ENCODE data around the gene OOSP2.
"Not testable (repeated sequence)": the region's sequence is repeated elsewhere in the genome, so short reads cannot be mapped to it uniquely, and the experiment has no call there.

DNA sequence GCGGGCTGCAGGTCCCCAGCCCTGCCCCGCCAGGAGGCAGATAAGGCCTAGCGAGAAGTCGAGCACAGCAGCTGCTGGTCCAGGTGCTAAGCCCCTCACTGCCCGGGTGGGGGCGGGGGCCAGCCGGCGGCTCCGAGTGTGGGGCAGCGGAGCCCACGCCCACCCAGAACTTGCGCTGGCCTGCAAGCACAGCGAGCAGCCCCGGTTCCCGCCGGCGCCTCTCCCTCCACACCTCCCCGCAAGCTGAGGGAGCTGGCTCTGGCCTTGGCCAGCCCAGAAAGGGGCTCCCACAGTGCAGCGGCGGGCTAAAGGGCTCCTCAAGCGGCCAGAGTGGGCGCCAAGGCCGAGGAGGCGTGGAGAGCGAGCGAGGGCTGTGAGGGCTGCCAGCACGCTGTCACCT lies 19.8 kb upstream of the OOSP2 start:
- TF ChIP-seq, protein P1, sequence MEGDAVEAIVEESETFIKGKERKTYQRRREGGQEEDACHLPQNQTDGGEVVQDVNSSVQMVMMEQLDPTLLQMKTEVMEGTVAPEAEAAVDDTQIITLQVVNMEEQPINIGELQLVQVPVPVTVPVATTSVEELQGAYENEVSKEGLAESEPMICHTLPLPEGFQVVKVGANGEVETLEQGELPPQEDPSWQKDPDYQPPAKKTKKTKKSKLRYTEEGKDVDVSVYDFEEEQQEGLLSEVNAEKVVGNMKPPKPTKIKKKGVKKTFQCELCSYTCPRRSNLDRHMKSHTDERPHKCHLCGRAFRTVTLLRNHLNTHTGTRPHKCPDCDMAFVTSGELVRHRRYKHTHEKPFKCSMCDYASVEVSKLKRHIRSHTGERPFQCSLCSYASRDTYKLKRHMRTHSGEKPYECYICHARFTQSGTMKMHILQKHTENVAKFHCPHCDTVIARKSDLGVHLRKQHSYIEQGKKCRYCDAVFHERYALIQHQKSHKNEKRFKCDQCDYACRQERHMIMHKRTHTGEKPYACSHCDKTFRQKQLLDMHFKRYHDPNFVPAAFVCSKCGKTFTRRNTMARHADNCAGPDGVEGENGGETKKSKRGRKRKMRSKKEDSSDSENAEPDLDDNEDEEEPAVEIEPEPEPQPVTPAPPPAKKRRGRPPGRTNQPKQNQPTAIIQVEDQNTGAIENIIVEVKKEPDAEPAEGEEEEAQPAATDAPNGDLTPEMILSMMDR (conservative IDR thresholded peaks at IDR 0.05 in 1 of 2, IDR thresholded peaks at IDR 0.05 in 1 of 2; ENCODE audit: low read depth in 1 of 2, low read length in 2 of 2), result not testable (repeated sequence)
- TF ChIP-seq EZH2 (IDR thresholded peaks at IDR 0.05; ENCODE audit: low read length, missing control alignments), result not testable (repeated sequence)
